ENCODE results near the gene SEMA4D. TPM values are rescaled to one million over a fixed set of nuclear protein-coding genes. Genes with fewer than 3 reads are reported as not detected.
"Not testable (repeated sequence)": the region's sequence is repeated elsewhere in the genome, so short reads cannot be mapped to it uniquely, and the experiment has no call there.

The SEMA4D gene
- total RNA-seq, 4 donors from 2014 or later, result 7.9 to 14.1 (median 10.6) TPM

DNA sequence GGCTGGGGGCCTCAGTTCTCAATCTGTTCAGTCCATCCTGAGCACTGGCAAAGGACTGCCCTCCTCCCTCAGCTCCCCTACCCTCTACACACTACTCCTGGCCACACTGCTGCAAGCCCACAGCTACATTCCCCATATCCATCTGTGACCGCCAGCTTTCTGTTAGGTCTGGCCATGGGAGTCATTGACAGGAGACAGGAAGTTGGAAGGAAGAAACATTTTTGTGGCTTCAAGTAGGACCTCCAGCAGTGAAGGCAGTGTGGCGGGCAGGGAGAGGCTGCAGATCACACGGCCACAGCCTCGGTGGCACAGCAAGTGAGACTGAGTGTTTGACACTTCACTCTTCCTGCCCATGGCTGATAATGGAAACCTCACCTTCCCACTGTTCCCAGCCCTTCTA, 123.7 kb downstream of the SEMA4D start:
- Histone ChIP-seq H3K9me3 (no peaks in the 10 kb centered on the region), H3K4me1 (no peaks in the 10 kb centered on the region), H3K4me3 (no peak overlapping the region), H3K36me3 (peaks cover 0 to 26% (median 14%) of the 10 kb centered on the region in 4 donors), H3K27me3 (no peaks in the 10 kb centered on the region), H3K27ac (replicated peaks in 1 of 4) (no peak overlapping the region)
- DNase-seq (ENCODE audit: extremely low spot score), result no peak
- TF ChIP-seq, protein P1, sequence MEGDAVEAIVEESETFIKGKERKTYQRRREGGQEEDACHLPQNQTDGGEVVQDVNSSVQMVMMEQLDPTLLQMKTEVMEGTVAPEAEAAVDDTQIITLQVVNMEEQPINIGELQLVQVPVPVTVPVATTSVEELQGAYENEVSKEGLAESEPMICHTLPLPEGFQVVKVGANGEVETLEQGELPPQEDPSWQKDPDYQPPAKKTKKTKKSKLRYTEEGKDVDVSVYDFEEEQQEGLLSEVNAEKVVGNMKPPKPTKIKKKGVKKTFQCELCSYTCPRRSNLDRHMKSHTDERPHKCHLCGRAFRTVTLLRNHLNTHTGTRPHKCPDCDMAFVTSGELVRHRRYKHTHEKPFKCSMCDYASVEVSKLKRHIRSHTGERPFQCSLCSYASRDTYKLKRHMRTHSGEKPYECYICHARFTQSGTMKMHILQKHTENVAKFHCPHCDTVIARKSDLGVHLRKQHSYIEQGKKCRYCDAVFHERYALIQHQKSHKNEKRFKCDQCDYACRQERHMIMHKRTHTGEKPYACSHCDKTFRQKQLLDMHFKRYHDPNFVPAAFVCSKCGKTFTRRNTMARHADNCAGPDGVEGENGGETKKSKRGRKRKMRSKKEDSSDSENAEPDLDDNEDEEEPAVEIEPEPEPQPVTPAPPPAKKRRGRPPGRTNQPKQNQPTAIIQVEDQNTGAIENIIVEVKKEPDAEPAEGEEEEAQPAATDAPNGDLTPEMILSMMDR (IDR thresholded peaks at IDR 0.05), result no peak
- TF ChIP-seq EP300 (IDR thresholded peaks at IDR 0.05), result no peak
- TF ChIP-seq POLR2A (IDR thresholded peaks at IDR 0.05; ENCODE audit: low read depth), result no peak
- no peak for TF ChIP-seq POLR2AphosphoS5 (IDR thresholded peaks at IDR 0.05)
- 77% methylated on average over 4 of the region's 4 CpGs for WGBS
- intact Hi-C loops (cut with DNase I), result no loop called here

- TF ChIP-seq POLR2AphosphoS5 (IDR thresholded peaks at IDR 0.05), result no peak
- no peak for TF ChIP-seq EP300 (IDR thresholded peaks at IDR 0.05)
- no peak for TF ChIP-seq POLR2A (IDR thresholded peaks at IDR 0.05; ENCODE audit: low read depth)
- TF ChIP-seq, protein P1 (IDR thresholded peaks at IDR 0.05), result no peak
- DNase-seq (ENCODE audit: extremely low spot score), result no peak
- no peaks in the 10 kb centered on the region for H3K9me3 ChIP-seq
- no peaks in the 10 kb centered on the region for H3K4me1 ChIP-seq
- intact Hi-C loops (cut with DNase I), result no loop called here
- 85% methylated on average over 8 of the region's 8 CpGs for WGBS
- H3K4me3 ChIP-seq, result no peak overlapping the region
- peaks cover 0 to 17% (median 7%) of the 10 kb centered on the region in 4 donors for H3K36me3 ChIP-seq
- H3K27me3 ChIP-seq, result no peaks in the 10 kb centered on the region
- no peak overlapping the region for H3K27ac ChIP-seq (replicated peaks in 1 of 4)
Observed at GRCh38 chr9:89372979-89373378, 124.9 kb downstream of the SEMA4D start.

- Histone ChIP-seq H3K27me3 (no peaks in the 10 kb centered on the region), H3K4me1 (no peaks in the 10 kb centered on the region), H3K4me3 (no peak overlapping the region), H3K9me3 (no peaks in the 10 kb centered on the region), H3K27ac (replicated peaks in 1 of 4) (no peak overlapping the region), H3K36me3 (peaks cover 0 to 12% (median 4%) of the 10 kb centered on the region in 4 donors)
- no peak for TF ChIP-seq EP300 (IDR thresholded peaks at IDR 0.05)
- TF ChIP-seq, protein P1 (IDR thresholded peaks at IDR 0.05), result no peak
- TF ChIP-seq POLR2AphosphoS5 (IDR thresholded peaks at IDR 0.05), result no peak
- TF ChIP-seq POLR2A (IDR thresholded peaks at IDR 0.05; ENCODE audit: low read depth), result no peak
- WGBS, result 85% methylated on average over 11 of the region's 14 CpGs
- DNase-seq (ENCODE audit: extremely low spot score), result no peak
- intact Hi-C loops (cut with DNase I), result no loop called here
Observed at GRCh38 chr9:89372230-89372816, 125.6 kb downstream of the SEMA4D start.

GRCh38 chr9:89371791-89372190, 126.1 kb downstream of the SEMA4D start:
- H3K4me3 ChIP-seq; DNase-seq (ENCODE audit: extremely low spot score); H3K4me1 ChIP-seq; intact Hi-C loops (cut with DNase I); H3K27ac ChIP-seq (replicated peaks in 1 of 4); H3K27me3 ChIP-seq; H3K9me3 ChIP-seq; H3K36me3 ChIP-seq: not testable (repeated sequence)
- 86% methylated on average over 5 of the region's 5 CpGs for WGBS

DNA sequence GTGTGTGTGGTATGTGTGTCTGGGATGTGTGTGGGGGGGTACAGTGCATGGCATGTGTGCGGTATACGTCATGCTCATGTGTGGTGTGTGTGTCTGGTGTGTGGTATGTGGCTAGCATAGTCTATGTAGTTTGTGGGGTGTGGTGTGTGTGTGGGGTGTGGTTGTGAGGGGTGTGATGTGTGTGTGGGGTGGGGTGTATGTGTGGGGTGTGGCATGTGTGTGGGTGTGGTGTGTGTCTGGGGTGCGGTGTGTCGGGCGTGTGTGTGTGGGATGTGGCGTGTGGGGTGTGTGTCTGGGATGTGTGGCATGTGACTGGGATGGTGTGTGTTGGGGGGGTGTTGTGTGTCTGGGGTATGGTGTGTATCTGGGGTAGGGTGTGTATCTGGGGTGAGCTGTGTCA, 127.3 kb downstream of the SEMA4D start:
- WGBS, result 84% methylated on average over 6 of the region's 6 CpGs
- intact Hi-C loops (cut with DNase I), result no loop called here
- no peak for DNase-seq (ENCODE audit: extremely low spot score)
- H3K36me3 ChIP-seq, result no peaks in the 10 kb centered on the region
- TF ChIP-seq POLR2A (IDR thresholded peaks at IDR 0.05; ENCODE audit: low read depth), result no peak
- TF ChIP-seq, protein P1 (IDR thresholded peaks at IDR 0.05), result no peak
- TF ChIP-seq POLR2AphosphoS5 (IDR thresholded peaks at IDR 0.05), result no peak
- no peak for TF ChIP-seq EP300 (IDR thresholded peaks at IDR 0.05)
- no peak overlapping the region for H3K27ac ChIP-seq (replicated peaks in 1 of 4)
- H3K4me1 ChIP-seq, result no peaks in the 10 kb centered on the region
- H3K4me3 ChIP-seq, result no peak overlapping the region
- no peaks in the 10 kb centered on the region for H3K27me3 ChIP-seq
- no peaks in the 10 kb centered on the region for H3K9me3 ChIP-seq
